Osteoblast (primary cell): ENCODE data around the gene SIX4. TPM values are rescaled to one million over a fixed set of nuclear protein-coding genes. Genes with fewer than 3 reads are reported as not detected.

Experiments used
- DNase-seq: peaks from one replicate; pipeline ENCODE4 v3.0.0; 2011; ENCODE audit warnings: low spot score, mixed read lengths; ENCODE audit not compliant: insufficient read length; ENCODE audit errors: missing footprints
- H2AFZ ChIP-seq: 2 replicates; pipeline ENCODE4 v1.6.0; 2011; ENCODE audit warnings: mild to moderate bottlenecking, low read length
- H3K27ac ChIP-seq: 2 replicates; pipeline ENCODE4 v1.5.1; 2011; ENCODE audit warnings: mild to moderate bottlenecking, low read depth, low read length, moderate library complexity
- H3K27me3 ChIP-seq: 2 replicates; pipeline ENCODE4 v1.6.0; 2012; ENCODE audit warnings: mild to moderate bottlenecking, control low read depth, inconsistent platforms, low read length, moderate library complexity; ENCODE audit not compliant: insufficient read depth
- H3K36me3 ChIP-seq: 2 replicates; pipeline ENCODE4 v1.5.1; 2011; ENCODE audit warnings: mild to moderate bottlenecking, low read length, control low read depth, moderate library complexity; ENCODE audit not compliant: insufficient read depth
- H3K4me1 ChIP-seq: 2 replicates; pipeline ENCODE4 v1.5.1; 2011; ENCODE audit warnings: mild to moderate bottlenecking, low read length, control low read depth, moderate library complexity; ENCODE audit not compliant: insufficient read depth
- H3K4me2 ChIP-seq: 2 replicates; pipeline ENCODE4 v1.6.0; 2011; ENCODE audit warnings: mild to moderate bottlenecking, low read length; ENCODE audit not compliant: insufficient read depth
- H3K4me3 ChIP-seq: fragments of 200-600 bp; sonication (generic); 3 replicates; pipeline ENCODE4 v1.5.1; 2012; ENCODE audit warnings: mild to moderate bottlenecking, low read length, inconsistent platforms; ENCODE audit not compliant: insufficient read depth
- H3K79me2 ChIP-seq: 2 replicates; pipeline ENCODE4 v1.6.0; 2012; ENCODE audit warnings: mild to moderate bottlenecking, low read length, control low read depth, inconsistent platforms; ENCODE audit not compliant: insufficient read depth
- H3K9me3 ChIP-seq: 2 replicates; pipeline ENCODE4 v1.5.1; 2011; ENCODE audit warnings: low read depth, low read length, control low read depth
- H4K20me1 ChIP-seq: 2 replicates; pipeline ENCODE4 v1.6.0; 2012; ENCODE audit warnings: mild to moderate bottlenecking, low read length, control low read depth; ENCODE audit not compliant: insufficient read depth
- total RNA-seq: library from RNA; depleted of rRNA; stranded (reverse); fragments of >200 nt; gene quantifications from 2 replicates; pipeline ENCODE4 v1.2.3, GENCODE V29; 2012
- TF ChIP-seq, protein P1 (sequence below): IDR thresholded peaks from 2 replicates; pipeline ENCODE4 v1.5.1; 2011; ENCODE audit warnings: mild to moderate bottlenecking, low read depth, low read length, moderate library complexity; ENCODE audit errors: extremely low read depth

SIX4 gene
- total RNA-seq, 1 donor: 14.5 TPM

DNA sequence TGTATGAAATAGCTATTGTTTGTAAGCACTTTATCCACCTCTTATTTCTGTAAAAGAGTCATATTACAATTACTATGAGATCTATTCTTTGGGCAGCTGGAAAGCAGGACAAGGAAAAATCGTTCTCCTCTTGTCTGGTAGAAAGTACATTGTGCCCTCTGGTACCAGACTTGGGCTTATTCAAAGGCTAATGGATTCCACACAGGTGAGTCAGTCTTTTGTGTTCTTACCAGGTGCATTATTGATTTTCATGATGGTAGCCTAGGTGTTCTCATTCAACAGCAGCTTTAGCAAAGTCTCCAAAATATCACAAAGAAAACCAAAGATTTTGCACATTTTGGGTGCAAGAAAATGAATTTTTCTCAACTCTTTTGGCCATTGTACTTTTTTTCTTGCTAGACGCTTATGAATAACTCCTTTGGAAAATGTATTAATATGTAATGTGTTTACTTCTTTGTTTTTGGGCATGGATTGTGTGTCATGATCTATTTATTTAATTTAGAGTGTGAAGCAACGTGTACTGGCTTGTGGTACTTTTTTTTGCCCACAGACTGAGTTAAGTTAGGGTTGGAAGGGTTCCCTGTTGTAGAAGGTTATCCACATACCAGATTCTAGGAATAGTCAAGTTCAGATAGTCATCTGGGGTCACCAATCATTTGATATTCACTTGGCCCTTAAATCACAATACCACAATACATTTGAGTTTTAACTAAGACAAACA lies 36.7 kb upstream of the SIX4 start:
- H3K79me2 ChIP-seq: peaks cover 67% of the 10 kb centered on the region

DNA sequence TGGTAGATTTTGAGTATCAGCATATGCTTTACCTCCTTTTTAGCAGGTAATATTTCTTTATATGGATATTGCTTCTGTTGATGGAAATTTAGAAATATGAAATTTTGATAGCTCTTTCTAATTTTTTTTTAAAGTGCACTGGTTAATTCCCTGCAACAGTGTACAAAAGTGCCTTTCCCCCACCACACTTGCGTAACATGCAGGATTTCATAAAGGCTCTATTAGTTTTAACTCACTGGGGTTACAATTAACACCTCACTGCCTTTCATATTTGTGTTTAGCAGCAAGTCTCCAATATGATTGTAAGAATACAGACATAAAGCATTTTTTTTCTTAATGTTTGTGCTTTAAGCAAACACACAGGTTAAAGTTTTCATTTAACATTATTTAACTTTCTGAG lies 36.1 kb upstream of the SIX4 start:
- Histone ChIP-seq H3K79me2 (peaks cover 73% of the 10 kb centered on the region), H3K9me3 (no peaks in the 10 kb centered on the region), H4K20me1 (peaks cover 16% of the 10 kb centered on the region), H3K36me3 (no peaks in the 10 kb centered on the region), H3K4me3 (no peak overlapping the region), H3K4me1 (peaks cover 15% of the 10 kb centered on the region), H3K27me3 (no peaks in the 10 kb centered on the region), H2AFZ (no peak overlapping the region), H3K27ac (no peak overlapping the region), H3K4me2 (no peak overlapping the region)
- TF ChIP-seq, protein P1, sequence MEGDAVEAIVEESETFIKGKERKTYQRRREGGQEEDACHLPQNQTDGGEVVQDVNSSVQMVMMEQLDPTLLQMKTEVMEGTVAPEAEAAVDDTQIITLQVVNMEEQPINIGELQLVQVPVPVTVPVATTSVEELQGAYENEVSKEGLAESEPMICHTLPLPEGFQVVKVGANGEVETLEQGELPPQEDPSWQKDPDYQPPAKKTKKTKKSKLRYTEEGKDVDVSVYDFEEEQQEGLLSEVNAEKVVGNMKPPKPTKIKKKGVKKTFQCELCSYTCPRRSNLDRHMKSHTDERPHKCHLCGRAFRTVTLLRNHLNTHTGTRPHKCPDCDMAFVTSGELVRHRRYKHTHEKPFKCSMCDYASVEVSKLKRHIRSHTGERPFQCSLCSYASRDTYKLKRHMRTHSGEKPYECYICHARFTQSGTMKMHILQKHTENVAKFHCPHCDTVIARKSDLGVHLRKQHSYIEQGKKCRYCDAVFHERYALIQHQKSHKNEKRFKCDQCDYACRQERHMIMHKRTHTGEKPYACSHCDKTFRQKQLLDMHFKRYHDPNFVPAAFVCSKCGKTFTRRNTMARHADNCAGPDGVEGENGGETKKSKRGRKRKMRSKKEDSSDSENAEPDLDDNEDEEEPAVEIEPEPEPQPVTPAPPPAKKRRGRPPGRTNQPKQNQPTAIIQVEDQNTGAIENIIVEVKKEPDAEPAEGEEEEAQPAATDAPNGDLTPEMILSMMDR: no peak
- DNase-seq: no peak

More for the DNA sequence above, 36.7 kb upstream of the SIX4 start:
- no peak overlapping the region for H3K4me3 ChIP-seq
- TF ChIP-seq, protein P1: no peak
- H3K9me3 ChIP-seq: no peaks in the 10 kb centered on the region
- no peak overlapping the region for H2AFZ ChIP-seq
- no peaks in the 10 kb centered on the region for H3K36me3 ChIP-seq
- H3K4me2 ChIP-seq: no peak overlapping the region
- H3K27me3 ChIP-seq: no peaks in the 10 kb centered on the region
- H3K27ac ChIP-seq: no peak overlapping the region
- H4K20me1 ChIP-seq: peaks cover 16% of the 10 kb centered on the region
- peaks cover 15% of the 10 kb centered on the region for H3K4me1 ChIP-seq
- no peak for DNase-seq

DNA sequence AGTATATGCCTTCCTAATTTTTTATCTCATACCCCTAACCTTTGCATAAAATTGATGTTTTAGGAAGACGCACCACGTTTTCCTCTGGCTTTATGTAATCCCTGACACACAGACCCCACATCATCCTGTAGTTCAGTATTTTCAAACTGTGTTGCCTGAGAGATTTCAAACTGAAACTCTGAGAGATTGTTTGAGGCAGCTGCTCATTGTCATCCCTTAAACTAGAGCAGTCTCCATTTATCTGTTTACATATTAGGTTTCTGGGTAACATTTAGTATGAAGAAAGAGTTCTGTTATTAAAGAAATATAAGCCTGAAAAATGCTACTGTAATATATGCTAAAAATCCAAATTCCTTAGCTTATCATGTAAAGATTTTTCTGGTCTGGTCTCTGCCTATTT lies 34.7 kb upstream of the SIX4 start:
- Histone ChIP-seq H3K4me2 (no peak overlapping the region), H3K36me3 (no peaks in the 10 kb centered on the region), H2AFZ (no peak overlapping the region), H3K27ac (no peak overlapping the region), H4K20me1 (peaks cover 16% of the 10 kb centered on the region), H3K4me1 (peaks cover 15% of the 10 kb centered on the region), H3K27me3 (no peaks in the 10 kb centered on the region), H3K9me3 (no peaks in the 10 kb centered on the region), H3K4me3 (no peak overlapping the region), H3K79me2 (peaks cover 69% of the 10 kb centered on the region)
- no peak for DNase-seq
- TF ChIP-seq, protein P1: no peak

DNA sequence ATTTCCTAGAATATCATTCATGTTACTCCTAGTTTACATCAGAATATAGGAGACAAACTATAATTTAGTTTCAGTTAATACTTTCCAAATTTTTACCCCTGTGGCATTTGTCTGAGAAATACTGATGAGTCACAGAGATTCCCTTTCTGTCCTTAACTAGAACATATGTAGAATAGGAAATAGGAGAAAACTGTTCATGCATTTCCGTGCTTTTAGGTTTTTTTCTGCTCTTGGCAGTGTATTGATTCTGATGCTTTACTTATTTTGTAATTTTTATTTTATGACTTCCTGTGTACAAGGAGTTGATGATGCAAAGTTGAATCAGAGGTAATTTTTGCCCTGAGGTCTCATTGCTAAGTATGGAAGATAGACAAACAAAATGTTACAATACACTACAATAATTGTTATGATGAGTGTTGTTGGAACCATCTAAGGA lies 33.4 kb upstream of the SIX4 start:
- peak overlapping the region; percentile 51 for H3K27ac ChIP-seq
- no peaks in the 10 kb centered on the region for H3K36me3 ChIP-seq
- peaks cover 74% of the 10 kb centered on the region for H3K79me2 ChIP-seq
- peaks cover 16% of the 10 kb centered on the region for H4K20me1 ChIP-seq
- peak overlapping the region; percentile 63 for H3K4me2 ChIP-seq
- H3K9me3 ChIP-seq: no peaks in the 10 kb centered on the region
- H3K4me1 ChIP-seq: peaks cover 15% of the 10 kb centered on the region
- H3K27me3 ChIP-seq: no peaks in the 10 kb centered on the region
- TF ChIP-seq, protein P1: no peak
- DNase-seq: no peak
- no peak overlapping the region for H2AFZ ChIP-seq
- H3K4me3 ChIP-seq: no peak overlapping the region
